ENCODE results near the gene SBF2. TPM values are rescaled to one million over a fixed set of nuclear protein-coding genes. Genes with fewer than 3 reads are reported as not detected.

The SBF2 gene
- total and polyA plus RNA-seq, 2 donors (not counting 3 experiments of a cell fraction or from before 2014, with no cell fraction given): 15.4 to 42.4 TPM

GRCh38 chr11:10201343-10201742 lies 92.7 kb downstream of the SBF2 start:
- dilution Hi-C loops (cut with MboI; ENCODE audit: extremely low pct_ligation_motif_present, low sequenced_read_pairs) (no loop called here), intact Hi-C loops (cut with micrococcal nuclease) (loop anchor here (10.0 kb wide), 1 partner anchor 337 kb away; no protein-coding TSS in a partner anchor)
- Histone ChIP-seq H3K27me3 (ENCODE audit: control insufficient read depth in 2 of 2, insufficient read depth in 2 of 2, low read length in 2 of 2) (no peaks in the 10 kb centered on the region), H4K20me1 (replicated peaks; ENCODE audit: control insufficient read depth, extremely low read depth, insufficient read depth, low read length) (no peaks in the 10 kb centered on the region), H3K4me1 (ENCODE audit: control insufficient read depth, extremely low read depth, insufficient read depth, low read length) (no peaks in the 10 kb centered on the region), H3K4me3 (replicated peaks in 1 of 3; ENCODE audit: insufficient read depth in 1 of 3, low read depth in 1 of 3, low read length in 3 of 3) (no peak overlapping the region), H3K9ac (replicated peaks; ENCODE audit: extremely low read depth, insufficient read depth, low read length) (no peak overlapping the region), H3K9me3 (replicated peaks; ENCODE audit: control insufficient read depth, insufficient read depth, low read length) (no peaks in the 10 kb centered on the region), H3K4me2 (ENCODE audit: insufficient read depth, low read length) (no peak overlapping the region), H3K9me1 (replicated peaks; ENCODE audit: control insufficient read depth, extremely low read depth, insufficient read depth, low read length) (no peaks in the 10 kb centered on the region), H2AFZ (ENCODE audit: low read depth, low read length) (no peak overlapping the region), H3K36me3 (ENCODE audit: control insufficient read depth in 2 of 2, extremely low read depth in 1 of 2, insufficient read depth in 2 of 2, low read length in 2 of 2) (no peaks in the 10 kb centered on the region), H3K27ac (ENCODE audit: insufficient read depth, low read depth, low read length) (no peak overlapping the region), H3K79me2 (ENCODE audit: control insufficient read depth, insufficient read depth, low read length) (peaks cover 39% of the 10 kb centered on the region)
- TF ChIP-seq MYC (IDR thresholded peaks at IDR 0.05; ENCODE audit: low read depth, low read length) (no peak), JUN (IDR thresholded peaks at IDR 0.05; ENCODE audit: borderline replicate concordance, insufficient read depth, insufficient read length, low read depth) (no peak), GATA2 (IDR thresholded peaks at IDR 0.05; ENCODE audit: insufficient read depth, insufficient read length, low read depth, low read length) (no peak), POLR2AphosphoS5 (IDR thresholded peaks at IDR 0.05; ENCODE audit: insufficient read depth, low read depth, low read length) (no peak), MAX (IDR thresholded peaks at IDR 0.05; ENCODE audit: insufficient read depth, insufficient read length) (no peak), FOS (IDR thresholded peaks at IDR 0.05; ENCODE audit: borderline replicate concordance, insufficient read depth, low read length) (no peak), EZH2 (IDR thresholded peaks at IDR 0.05; ENCODE audit: borderline replicate concordance, low read depth, low read length, severe bottlenecking) (no peak)
- BruUV-seq (replicated peaks): no TSS peak
- DNase-seq (ENCODE audit: low read depth, low spot score) (no peak), FAIRE-seq (no peak)
- POLR2A ChIA-PET: no interaction called here
- CTCF ChIA-PET: interaction anchor here (0.8 to 2.6 kb wide), 4 partner anchors 10 to 106 kb away, joined by 3 to 7 read pairs (median 4); no protein-coding TSS in a partner anchor

- TF ChIP-seq MAX (IDR thresholded peaks at IDR 0.05; ENCODE audit: insufficient read depth, insufficient read length): no peak
- no peak for TF ChIP-seq MYC (IDR thresholded peaks at IDR 0.05; ENCODE audit: low read depth, low read length)
- TF ChIP-seq CTCF (IDR thresholded peaks at IDR 0.05; ENCODE audit: extremely low read depth in 1 of 2, insufficient read depth in 1 of 2, low read depth in 1 of 2, low read length in 2 of 2): no peak
- no peaks in the 10 kb centered on the region for H4K20me1 ChIP-seq (replicated peaks; ENCODE audit: control insufficient read depth, extremely low read depth, insufficient read depth, low read length)
- CTCF ChIA-PET: no interaction called here
- no peaks in the 10 kb centered on the region for H3K36me3 ChIP-seq (ENCODE audit: control insufficient read depth in 2 of 2, extremely low read depth in 1 of 2, insufficient read depth in 2 of 2, low read length in 2 of 2)
- H3K27ac ChIP-seq (ENCODE audit: insufficient read depth, low read depth, low read length): no peak overlapping the region
- intact Hi-C loops (cut with micrococcal nuclease): no loop called here
- dilution Hi-C loops (cut with MboI; ENCODE audit: extremely low pct_ligation_motif_present, low sequenced_read_pairs): no loop called here
- BruUV-seq (replicated peaks): no TSS peak
- FAIRE-seq: no peak
- POLR2A ChIA-PET: no interaction called here
- H3K79me2 ChIP-seq (ENCODE audit: control insufficient read depth, insufficient read depth, low read length): peaks cover 14% of the 10 kb centered on the region
- no peak overlapping the region for H2AFZ ChIP-seq (ENCODE audit: low read depth, low read length)
- H3K9me1 ChIP-seq (replicated peaks; ENCODE audit: control insufficient read depth, extremely low read depth, insufficient read depth, low read length): no peaks in the 10 kb centered on the region
- H3K4me2 ChIP-seq (ENCODE audit: insufficient read depth, low read length): no peak overlapping the region
- H3K4me3 ChIP-seq (replicated peaks in 1 of 3; ENCODE audit: insufficient read depth in 1 of 3, low read depth in 1 of 3, low read length in 3 of 3): no peak overlapping the region
- H3K9me3 ChIP-seq (replicated peaks; ENCODE audit: control insufficient read depth, insufficient read depth, low read length): no peaks in the 10 kb centered on the region
- no peaks in the 10 kb centered on the region for H3K4me1 ChIP-seq (ENCODE audit: control insufficient read depth, extremely low read depth, insufficient read depth, low read length)
- H3K9ac ChIP-seq (replicated peaks; ENCODE audit: extremely low read depth, insufficient read depth, low read length): no peak overlapping the region
- no peaks in the 10 kb centered on the region for H3K27me3 ChIP-seq (ENCODE audit: control insufficient read depth in 2 of 2, insufficient read depth in 2 of 2, low read length in 2 of 2)
- no peak for DNase-seq (ENCODE audit: low read depth, low spot score)
Observed at GRCh38 chr11:10197091-10197490, 96.9 kb downstream of the SBF2 start.
